ENCODE results near the gene MRPL20. TPM values are rescaled to one million over a fixed set of nuclear protein-coding genes. Genes with fewer than 3 reads are reported as not detected.
"Not testable (repeated sequence)": the region's sequence is repeated elsewhere in the genome, so short reads cannot be mapped to it uniquely, and the experiment has no call there.

MRPL20 gene
- total RNA-seq, 4 donors from 2014 or later, result 123 to 199 (median 160) TPM

GRCh38 chr1:1415751-1416150, 8.7 kb upstream of the MRPL20 start:
- no peak for TF ChIP-seq POLR2A (IDR thresholded peaks at IDR 0.05)
- no peak for TF ChIP-seq CTCF (IDR thresholded peaks at IDR 0.05)
- Histone ChIP-seq H3K4me3 (replicated peaks in 1 of 3) (no peak overlapping the region), H3K4me1 (peaks cover 0 to 5% of the 10 kb centered on the region in 2 donors), H3K36me3 (no peaks in the 10 kb centered on the region), H3K27me3 (no peaks in the 10 kb centered on the region), H3K27ac (no peak overlapping the region), H3K9me3 (no peaks in the 10 kb centered on the region)
- WGBS, 2 donors, result 68 to 77% methylated on average over 13 of the region's 13 CpGs
- intact Hi-C loops (cut with DNase I), result no loop called here
- no peak for DNase-seq

GRCh38 chr1:1412311-1412902, 5.3 kb upstream of the MRPL20 start:
- H3K4me1 ChIP-seq, result peaks cover 12 to 15% of the 10 kb centered on the region in 2 donors
- H3K27ac ChIP-seq; H3K27me3 ChIP-seq; DNase-seq; intact Hi-C loops (cut with DNase I); H3K36me3 ChIP-seq; H3K4me3 ChIP-seq (replicated peaks in 1 of 3); H3K9me3 ChIP-seq: not testable (repeated sequence)
- WGBS, 2 donors, result 92 to 95% methylated on average over 11 of the region's 11 CpGs

- H3K4me3 ChIP-seq (replicated peaks in 1 of 3), result no peak overlapping the region
- H3K27me3 ChIP-seq, result no peaks in the 10 kb centered on the region
- WGBS, 2 donors, result 94 to 95% methylated on average over 10 to 13 of the region's 13 CpGs
- H3K9me3 ChIP-seq, result no peaks in the 10 kb centered on the region
- intact Hi-C loops (cut with DNase I), result no loop called here
- H3K27ac ChIP-seq, result no peak overlapping the region
- no peak for DNase-seq
- H3K36me3 ChIP-seq, result no peaks in the 10 kb centered on the region
- peaks cover 13 to 15% of the 10 kb centered on the region in 2 donors for H3K4me1 ChIP-seq
- TF ChIP-seq POLR2A (IDR thresholded peaks at IDR 0.05), result no peak
- TF ChIP-seq CTCF (IDR thresholded peaks at IDR 0.05), result no peak
Observed at GRCh38 chr1:1411626-1412025, 4.5 kb upstream of the MRPL20 start.

- H3K9me3 ChIP-seq; H3K36me3 ChIP-seq; H3K4me3 ChIP-seq (replicated peaks in 1 of 3); intact Hi-C loops (cut with DNase I); H3K27ac ChIP-seq; DNase-seq; H3K27me3 ChIP-seq: not testable (repeated sequence)
- 61 to 65% methylated on average over 8 of the region's 8 CpGs for WGBS, 2 donors
- H3K4me1 ChIP-seq, result peaks cover 22 to 28% of the 10 kb centered on the region in 2 donors
Observed at GRCh38 chr1:1410238-1410637, 3.1 kb upstream of the MRPL20 start.

- TF ChIP-seq POLR2A (IDR thresholded peaks at IDR 0.05), result no peak
- no peak for TF ChIP-seq CTCF (IDR thresholded peaks at IDR 0.05)
- Histone ChIP-seq H3K9me3 (no peaks in the 10 kb centered on the region), H3K27ac (peak overlapping the region; percentile 68 to 75 (median 75)), H3K27me3 (no peaks in the 10 kb centered on the region), H3K4me3 (replicated peaks in 1 of 3) (peak overlapping the region; percentile 92 to 98 (median 96)), H3K36me3 (peaks cover 11 to 19% of the 10 kb centered on the region in 2 donors), H3K4me1 (peaks cover 22 to 29% of the 10 kb centered on the region in 2 donors)
- WGBS, 2 donors, result 13 to 15% methylated on average over 25 to 34 of the region's 41 CpGs
- peak; percentile 51 to 53 for DNase-seq
- intact Hi-C loops (cut with DNase I), result loop anchor here (5.0 kb wide), 1 partner anchor 35 kb away; no protein-coding TSS in a partner anchor
Observed at GRCh38 chr1:1407636-1408318, 684 bp upstream of the MRPL20 start.

Measured in thyroid gland (tissue), 4 donors.